ENCODE measurements around the gene OBSCN.
"Not testable (repeated sequence)": the region's sequence is repeated elsewhere in the genome, so short reads cannot be mapped to it uniquely, and the experiment has no call there.

OBSCN gene

DNA sequence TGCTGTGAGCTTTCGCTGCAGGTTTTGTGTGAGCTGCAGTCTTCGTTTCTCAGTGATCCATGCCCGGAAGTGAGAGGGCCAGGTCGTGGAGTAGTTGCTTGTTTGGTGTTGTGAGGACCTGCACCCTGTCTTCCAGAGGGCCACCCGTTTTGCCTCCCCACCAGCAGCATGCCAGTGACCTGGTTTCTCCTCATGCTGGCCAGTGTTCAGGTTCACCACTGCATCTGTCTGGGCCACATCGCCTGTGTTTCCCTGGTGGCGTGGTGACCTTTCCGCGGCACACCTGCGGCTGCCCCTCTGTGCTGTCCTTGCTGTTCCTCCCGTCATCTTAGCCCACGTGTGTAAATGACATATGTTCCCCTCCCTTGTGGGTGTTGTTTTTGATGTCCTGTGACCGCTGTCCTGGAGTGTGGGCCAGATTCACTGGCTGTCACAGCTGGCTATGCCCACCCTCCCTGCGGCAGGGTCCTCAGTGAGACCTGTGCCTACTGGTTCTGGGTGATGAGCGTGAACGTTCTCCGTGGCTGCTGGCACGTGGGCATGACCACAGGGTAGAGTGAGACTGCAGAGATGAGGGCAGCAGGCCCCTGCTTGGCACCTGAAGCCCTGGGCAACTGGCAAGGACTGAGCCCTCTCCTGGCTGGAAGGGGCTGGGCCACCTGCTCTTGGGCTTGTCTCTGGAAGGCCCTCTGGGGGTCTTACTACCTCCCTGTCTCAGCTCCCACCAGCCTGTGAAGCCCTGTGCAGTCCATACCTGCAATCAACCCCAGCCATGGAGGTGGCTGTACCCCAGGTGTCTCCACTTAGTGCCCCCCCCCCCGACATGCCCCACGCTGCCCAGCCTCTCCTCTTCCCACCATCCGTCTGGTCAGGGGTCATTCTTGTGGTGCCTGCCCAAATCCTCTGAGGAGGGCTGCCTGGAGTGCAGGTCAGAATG is 35.0 kb upstream of the OBSCN start:
- no peaks in the 10 kb centered on the region for H3K9me3 ChIP-seq (ENCODE audit: control insufficient read depth in 2 of 2, low read length in 2 of 2)
- no peaks in the 10 kb centered on the region for H3K27me3 ChIP-seq (ENCODE audit: control insufficient read depth in 2 of 2, insufficient read depth in 2 of 2, low read length in 2 of 2)
- no peak overlapping the region for H3K27ac ChIP-seq (ENCODE audit: low read depth in 2 of 2, low read length in 2 of 2)
- H3K36me3 ChIP-seq (ENCODE audit: control insufficient read depth in 2 of 2, insufficient read depth in 2 of 2, low read length in 2 of 2): peaks cover 2 to 4% of the 10 kb centered on the region in 2 donors
- no peaks in the 10 kb centered on the region for H3K4me1 ChIP-seq (ENCODE audit: control insufficient read depth in 2 of 2, insufficient read depth in 2 of 2, low read length in 2 of 2)
- no peak overlapping the region for H3K9ac ChIP-seq (ENCODE audit: low read depth in 1 of 2, low read length in 2 of 2)
- no peak overlapping the region for H3K4me3 ChIP-seq (ENCODE audit: low read length in 2 of 2)

GRCh38 chr1:228173528-228174481 is 34.0 kb upstream of the OBSCN start:
- H3K4me1 ChIP-seq (ENCODE audit: control insufficient read depth in 2 of 2, insufficient read depth in 2 of 2, low read length in 2 of 2); H3K9me3 ChIP-seq (ENCODE audit: control insufficient read depth in 2 of 2, low read length in 2 of 2); H3K27me3 ChIP-seq (ENCODE audit: control insufficient read depth in 2 of 2, insufficient read depth in 2 of 2, low read length in 2 of 2); H3K9ac ChIP-seq (ENCODE audit: low read depth in 1 of 2, low read length in 2 of 2); H3K36me3 ChIP-seq (ENCODE audit: control insufficient read depth in 2 of 2, insufficient read depth in 2 of 2, low read length in 2 of 2); H3K27ac ChIP-seq (ENCODE audit: low read depth in 2 of 2, low read length in 2 of 2); H3K4me3 ChIP-seq (ENCODE audit: low read length in 2 of 2): not testable (repeated sequence)

DNA sequence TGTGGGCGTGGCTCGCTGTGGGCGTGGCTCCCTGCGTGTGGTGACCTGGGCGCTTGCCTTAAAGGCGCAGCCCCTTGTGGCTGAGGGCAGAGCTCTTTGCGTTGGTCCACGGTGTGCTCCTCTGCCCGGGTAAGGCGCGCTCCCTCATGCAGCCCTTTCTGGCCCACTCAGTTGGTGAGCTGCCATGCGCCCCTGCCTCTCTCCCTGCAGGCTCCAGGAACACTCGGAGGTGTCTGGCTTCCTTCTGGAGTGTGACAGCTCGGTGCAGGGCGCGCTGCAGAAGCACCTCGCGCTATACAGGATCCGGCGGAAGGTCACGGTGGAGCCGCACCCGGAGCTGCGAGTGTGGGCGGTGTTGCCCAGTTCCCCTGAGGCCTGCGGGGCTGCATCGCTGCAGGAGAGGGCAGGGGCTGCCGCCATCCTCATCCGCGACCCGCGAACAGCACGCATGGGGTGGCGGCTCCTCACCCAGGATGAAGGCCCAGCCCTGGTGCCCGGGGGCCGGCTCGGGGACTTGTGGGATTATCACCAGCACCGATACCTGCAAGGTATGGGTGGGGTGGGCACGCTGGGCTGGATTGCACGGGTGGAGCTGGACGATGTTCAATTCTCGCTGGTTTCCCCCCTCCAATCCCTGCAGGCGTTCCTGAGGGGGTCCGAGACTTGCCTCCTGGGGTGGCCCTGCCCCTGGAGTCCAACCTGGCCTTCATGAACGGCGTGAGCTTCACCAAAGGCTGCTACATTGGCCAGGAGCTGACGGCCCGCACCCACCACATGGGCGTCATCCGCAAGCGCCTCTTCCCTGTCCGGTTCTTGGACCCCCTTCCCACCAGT is 33.1 kb upstream of the OBSCN start:
- Histone ChIP-seq H3K36me3 (ENCODE audit: control insufficient read depth in 2 of 2, insufficient read depth in 2 of 2, low read length in 2 of 2) (peaks cover 0 to 4% of the 10 kb centered on the region in 2 donors), H3K9ac (ENCODE audit: low read depth in 1 of 2, low read length in 2 of 2) (no peak overlapping the region), H3K27me3 (ENCODE audit: control insufficient read depth in 2 of 2, insufficient read depth in 2 of 2, low read length in 2 of 2) (no peaks in the 10 kb centered on the region), H3K4me3 (ENCODE audit: low read length in 2 of 2) (no peak overlapping the region), H3K9me3 (ENCODE audit: control insufficient read depth in 2 of 2, low read length in 2 of 2) (no peaks in the 10 kb centered on the region), H3K27ac (ENCODE audit: low read depth in 2 of 2, low read length in 2 of 2) (no peak overlapping the region), H3K4me1 (ENCODE audit: control insufficient read depth in 2 of 2, insufficient read depth in 2 of 2, low read length in 2 of 2) (no peaks in the 10 kb centered on the region)

- H3K27ac ChIP-seq (ENCODE audit: low read depth in 2 of 2, low read length in 2 of 2): no peak overlapping the region
- no peak overlapping the region for H3K4me3 ChIP-seq (ENCODE audit: low read length in 2 of 2)
- no peak overlapping the region for H3K9ac ChIP-seq (ENCODE audit: low read depth in 1 of 2, low read length in 2 of 2)
- H3K36me3 ChIP-seq (ENCODE audit: control insufficient read depth in 2 of 2, insufficient read depth in 2 of 2, low read length in 2 of 2): peaks cover 0 to 4% of the 10 kb centered on the region in 2 donors
- H3K4me1 ChIP-seq (ENCODE audit: control insufficient read depth in 2 of 2, insufficient read depth in 2 of 2, low read length in 2 of 2): no peaks in the 10 kb centered on the region
- H3K9me3 ChIP-seq (ENCODE audit: control insufficient read depth in 2 of 2, low read length in 2 of 2): no peaks in the 10 kb centered on the region
- no peaks in the 10 kb centered on the region for H3K27me3 ChIP-seq (ENCODE audit: control insufficient read depth in 2 of 2, insufficient read depth in 2 of 2, low read length in 2 of 2)
These were observed 32.4 kb upstream of the OBSCN start for GRCh38 chr1:228175316-228176023.

DNA sequence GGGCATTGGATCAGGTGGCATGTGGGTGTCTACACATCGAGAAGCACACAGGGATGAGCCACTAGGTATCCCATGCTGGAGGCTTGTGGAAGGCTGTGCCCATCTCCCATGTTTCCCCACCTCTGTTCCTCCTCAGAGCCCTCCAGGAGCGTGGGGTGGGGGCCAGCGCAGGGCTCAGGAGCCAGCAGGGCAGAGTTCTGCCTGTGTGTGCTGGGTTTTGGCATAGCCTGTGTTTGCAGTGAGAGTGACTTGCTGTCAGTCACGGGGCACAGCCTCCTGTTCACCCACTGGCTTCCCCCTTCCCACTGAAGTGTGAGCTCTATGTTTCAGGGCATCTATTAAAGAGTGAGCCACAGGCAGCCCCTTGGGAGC is 31.8 kb upstream of the OBSCN start:
- no peak overlapping the region for H3K9ac ChIP-seq (ENCODE audit: low read depth in 1 of 2, low read length in 2 of 2)
- no peaks in the 10 kb centered on the region for H3K4me1 ChIP-seq (ENCODE audit: control insufficient read depth in 2 of 2, insufficient read depth in 2 of 2, low read length in 2 of 2)
- H3K27me3 ChIP-seq (ENCODE audit: control insufficient read depth in 2 of 2, insufficient read depth in 2 of 2, low read length in 2 of 2): no peaks in the 10 kb centered on the region
- H3K4me3 ChIP-seq (ENCODE audit: low read length in 2 of 2): no peak overlapping the region
- no peak overlapping the region for H3K27ac ChIP-seq (ENCODE audit: low read depth in 2 of 2, low read length in 2 of 2)
- peaks cover 0 to 4% of the 10 kb centered on the region in 2 donors for H3K36me3 ChIP-seq (ENCODE audit: control insufficient read depth in 2 of 2, insufficient read depth in 2 of 2, low read length in 2 of 2)
- no peaks in the 10 kb centered on the region for H3K9me3 ChIP-seq (ENCODE audit: control insufficient read depth in 2 of 2, low read length in 2 of 2)

DNA sequence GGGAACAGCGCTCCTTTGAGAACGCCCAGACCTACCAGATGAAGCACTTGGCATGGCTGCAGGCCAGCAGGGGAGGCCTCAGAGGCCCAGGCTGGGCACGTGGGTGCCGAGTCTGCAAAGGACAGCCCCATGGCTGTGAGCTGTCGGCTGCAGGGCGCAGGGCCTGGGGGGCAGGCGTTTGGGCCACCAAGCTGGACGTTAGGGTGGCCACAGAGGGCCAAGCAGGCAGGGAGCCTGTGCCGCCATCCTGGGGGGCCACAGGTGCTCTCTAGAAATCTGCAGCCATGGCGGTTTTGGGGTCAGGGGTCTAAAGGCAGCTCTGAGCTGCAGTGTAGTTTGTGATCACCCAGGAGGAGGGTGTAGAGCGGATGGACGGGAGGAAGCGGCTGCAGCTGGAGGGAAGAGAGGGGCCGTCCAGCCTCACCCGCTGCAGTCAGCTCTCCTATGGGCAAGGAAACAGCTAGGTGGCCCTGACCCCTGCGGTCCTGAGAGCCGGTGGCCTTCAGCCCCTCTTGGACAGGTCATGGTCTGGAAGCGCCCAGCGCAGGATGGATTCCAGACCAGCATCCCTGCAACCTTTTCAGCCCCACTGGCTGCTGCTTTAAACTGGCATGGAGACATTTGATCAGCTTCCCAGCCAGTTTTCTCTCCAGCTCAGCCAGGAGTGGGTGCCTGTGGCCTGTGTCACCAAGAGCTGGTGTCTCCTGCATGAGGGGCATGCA is 31.2 kb upstream of the OBSCN start:
- H3K4me1 ChIP-seq (ENCODE audit: control insufficient read depth in 2 of 2, insufficient read depth in 2 of 2, low read length in 2 of 2): no peaks in the 10 kb centered on the region
- no peak overlapping the region for H3K27ac ChIP-seq (ENCODE audit: low read depth in 2 of 2, low read length in 2 of 2)
- no peak overlapping the region for H3K4me3 ChIP-seq (ENCODE audit: low read length in 2 of 2)
- no peak overlapping the region for H3K9ac ChIP-seq (ENCODE audit: low read depth in 1 of 2, low read length in 2 of 2)
- H3K36me3 ChIP-seq (ENCODE audit: control insufficient read depth in 2 of 2, insufficient read depth in 2 of 2, low read length in 2 of 2): peaks cover 0 to 4% of the 10 kb centered on the region in 2 donors
- H3K9me3 ChIP-seq (ENCODE audit: control insufficient read depth in 2 of 2, low read length in 2 of 2): no peaks in the 10 kb centered on the region
- H3K27me3 ChIP-seq (ENCODE audit: control insufficient read depth in 2 of 2, insufficient read depth in 2 of 2, low read length in 2 of 2): no peaks in the 10 kb centered on the region

- no peaks in the 10 kb centered on the region for H3K4me1 ChIP-seq (ENCODE audit: control insufficient read depth in 2 of 2, insufficient read depth in 2 of 2, low read length in 2 of 2)
- no peak overlapping the region for H3K4me3 ChIP-seq (ENCODE audit: low read length in 2 of 2)
- no peaks in the 10 kb centered on the region for H3K27me3 ChIP-seq (ENCODE audit: control insufficient read depth in 2 of 2, insufficient read depth in 2 of 2, low read length in 2 of 2)
- no peaks in the 10 kb centered on the region for H3K9me3 ChIP-seq (ENCODE audit: control insufficient read depth in 2 of 2, low read length in 2 of 2)
- no peak overlapping the region for H3K9ac ChIP-seq (ENCODE audit: low read depth in 1 of 2, low read length in 2 of 2)
- no peak overlapping the region for H3K27ac ChIP-seq (ENCODE audit: low read depth in 2 of 2, low read length in 2 of 2)
- H3K36me3 ChIP-seq (ENCODE audit: control insufficient read depth in 2 of 2, insufficient read depth in 2 of 2, low read length in 2 of 2): peaks cover 0 to 4% of the 10 kb centered on the region in 2 donors
These were observed 30.7 kb upstream of the OBSCN start for GRCh38 chr1:228177183-228177475.

GRCh38 chr1:228177721-228178710 is 29.8 kb upstream of the OBSCN start:
- Histone ChIP-seq H3K27ac (ENCODE audit: low read depth in 2 of 2, low read length in 2 of 2) (peak overlapping the region in 1 of 2 donors; percentile 34), H3K4me3 (ENCODE audit: low read length in 2 of 2) (no peak overlapping the region), H3K36me3 (ENCODE audit: control insufficient read depth in 2 of 2, insufficient read depth in 2 of 2, low read length in 2 of 2) (peaks cover 0 to 4% of the 10 kb centered on the region in 2 donors), H3K9me3 (ENCODE audit: control insufficient read depth in 2 of 2, low read length in 2 of 2) (no peaks in the 10 kb centered on the region), H3K27me3 (ENCODE audit: control insufficient read depth in 2 of 2, insufficient read depth in 2 of 2, low read length in 2 of 2) (no peaks in the 10 kb centered on the region), H3K9ac (ENCODE audit: low read depth in 1 of 2, low read length in 2 of 2) (no peak overlapping the region), H3K4me1 (ENCODE audit: control insufficient read depth in 2 of 2, insufficient read depth in 2 of 2, low read length in 2 of 2) (no peaks in the 10 kb centered on the region)

All from mucosa of rectum (tissue), 2 donors.